RPMI8226 (cell line): Measurements from ENCODE around the gene TCP11.

Source experiments
- DNase-seq: peaks from one replicate; pipeline ENCODE4 v3.0.0-alpha.2; 2015

TCP11 gene

GRCh38 chr6:35141007-35141655 is at the start of gene TCP11:
Gene TCP11, minus strand, starts transcription at chr6:35141339. Its CDS starts 469 bp downstream, at chr6:35140870.
- DNase-seq: no peak

GRCh38 chr6:35190306-35190705 is 49.2 kb upstream of the TCP11 start:
- no peak for DNase-seq

- no peak for DNase-seq
Measured at GRCh38 chr6:35188886-35189285, 47.7 kb upstream of the TCP11 start.

GRCh38 chr6:35186571-35186970 is 45.4 kb upstream of the TCP11 start:
- DNase-seq: no peak

- DNase-seq: no peak
Measured at GRCh38 chr6:35185971-35186370, 44.8 kb upstream of the TCP11 start.

GRCh38 chr6:35185302-35185681 is 44.2 kb upstream of the TCP11 start:
- no peak for DNase-seq

GRCh38 chr6:35184580-35185301 is 43.6 kb upstream of the TCP11 start:
- no peak for DNase-seq

- DNase-seq: no peak
Measured at GRCh38 chr6:35183935-35184334, 42.8 kb upstream of the TCP11 start.

GRCh38 chr6:35183281-35183680 is 42.1 kb upstream of the TCP11 start:
- DNase-seq: no peak

- DNase-seq: peak; percentile 35
Measured at GRCh38 chr6:35181933-35182612, 40.9 kb upstream of the TCP11 start.

- no peak for DNase-seq
Measured at GRCh38 chr6:35181308-35181932, 40.3 kb upstream of the TCP11 start.

- no peak for DNase-seq
Measured at GRCh38 chr6:35179901-35180535, 38.9 kb upstream of the TCP11 start.

- DNase-seq: no peak
Measured at GRCh38 chr6:35178932-35179832, 38.0 kb upstream of the TCP11 start.

GRCh38 chr6:35178012-35178411 is 36.9 kb upstream of the TCP11 start:
- DNase-seq: no peak

GRCh38 chr6:35177596-35177995 is 36.5 kb upstream of the TCP11 start:
- no peak for DNase-seq

- DNase-seq: no peak
Measured at GRCh38 chr6:35177157-35177556, 36.0 kb upstream of the TCP11 start.

- no peak for DNase-seq
Measured at GRCh38 chr6:35176301-35177024, 35.3 kb upstream of the TCP11 start.

- no peak for DNase-seq
Measured at GRCh38 chr6:35174501-35174900, 33.4 kb upstream of the TCP11 start.

- DNase-seq: no peak
Measured at GRCh38 chr6:35174088-35174434, 32.9 kb upstream of the TCP11 start.

- no peak for DNase-seq
Measured at GRCh38 chr6:35173427-35174087, 32.4 kb upstream of the TCP11 start.

GRCh38 chr6:35173044-35173426 is 31.9 kb upstream of the TCP11 start:
- DNase-seq: no peak
